Neural progenitor cell (in vitro differentiated cells): ENCODE data around the gene RLF.

Experiments used
- EZH2 ChIP-seq: fragments of 200-600 bp; sonication (generic); IDR thresholded peaks from 2 replicates; pipeline ENCODE4 v1.6.1; 2017; ENCODE audit warnings: antibody characterized with exemption, mild to moderate bottlenecking, moderate library complexity
- TF ChIP-seq, protein P1 (sequence below): fragments of 200-600 bp; sonication (generic); IDR thresholded peaks from 2 replicates; pipeline ENCODE4 v1.5.1; 2017; ENCODE audit warnings: antibody characterized with exemption, mild to moderate bottlenecking

GRCh38 chr1:40270152-40270834, 109.1 kb downstream of the RLF start:
- TF ChIP-seq, protein P1, sequence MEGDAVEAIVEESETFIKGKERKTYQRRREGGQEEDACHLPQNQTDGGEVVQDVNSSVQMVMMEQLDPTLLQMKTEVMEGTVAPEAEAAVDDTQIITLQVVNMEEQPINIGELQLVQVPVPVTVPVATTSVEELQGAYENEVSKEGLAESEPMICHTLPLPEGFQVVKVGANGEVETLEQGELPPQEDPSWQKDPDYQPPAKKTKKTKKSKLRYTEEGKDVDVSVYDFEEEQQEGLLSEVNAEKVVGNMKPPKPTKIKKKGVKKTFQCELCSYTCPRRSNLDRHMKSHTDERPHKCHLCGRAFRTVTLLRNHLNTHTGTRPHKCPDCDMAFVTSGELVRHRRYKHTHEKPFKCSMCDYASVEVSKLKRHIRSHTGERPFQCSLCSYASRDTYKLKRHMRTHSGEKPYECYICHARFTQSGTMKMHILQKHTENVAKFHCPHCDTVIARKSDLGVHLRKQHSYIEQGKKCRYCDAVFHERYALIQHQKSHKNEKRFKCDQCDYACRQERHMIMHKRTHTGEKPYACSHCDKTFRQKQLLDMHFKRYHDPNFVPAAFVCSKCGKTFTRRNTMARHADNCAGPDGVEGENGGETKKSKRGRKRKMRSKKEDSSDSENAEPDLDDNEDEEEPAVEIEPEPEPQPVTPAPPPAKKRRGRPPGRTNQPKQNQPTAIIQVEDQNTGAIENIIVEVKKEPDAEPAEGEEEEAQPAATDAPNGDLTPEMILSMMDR: no peak
- no peak for TF ChIP-seq EZH2
